H1 (cell line): ENCODE results near the gene MAP7. TPM values are rescaled to one million over a fixed set of nuclear protein-coding genes. Genes with fewer than 3 reads are reported as not detected.

Experiments used
- BCL11A ChIP-seq, 2 experiments: IDR thresholded peaks; one replicate each; pipeline ENCODE4 v1.6.1; 2011; ENCODE audit warnings: low read depth in 2 of 2, low read length in 2 of 2, mild to moderate bottlenecking in 2 of 2
- CHD7 ChIP-seq: fragments of 300-600 bp; sonication (generic); IDR thresholded peaks from 2 replicates; pipeline ENCODE4 v1.7.1; 2012; ENCODE audit warnings: low read length, moderate library complexity, mild to moderate bottlenecking, inconsistent platforms; ENCODE audit not compliant: insufficient replicate concordance
- MAFK ChIP-seq: IDR thresholded peaks from 2 replicates; pipeline ENCODE4 v1.6.1; 2012; ENCODE audit warnings: low read depth, mild to moderate bottlenecking, improper control_type of control experiment, low read length
- MAX ChIP-seq: IDR thresholded peaks from 2 replicates; pipeline ENCODE4 v1.6.1; 2012; ENCODE audit warnings: inconsistent platforms
- POU5F1 ChIP-seq: IDR thresholded peaks from 2 replicates; pipeline ENCODE4 v1.6.1; 2011; ENCODE audit warnings: low read depth, mild to moderate bottlenecking, low read length, moderate library complexity
- RAD21 ChIP-seq, 2 experiments: IDR thresholded peaks in 1 of 2; conservative IDR thresholded peaks in 1 of 2; 2 replicates each; pipeline ENCODE4 v1.6.1; 2011; ENCODE audit warnings: low read depth in 2 of 2, low read length in 2 of 2, improper control_type of control experiment in 1 of 2, inconsistent platforms in 1 of 2, mild to moderate bottlenecking in 1 of 2, moderate library complexity in 1 of 2
- SP1 ChIP-seq: IDR thresholded peaks from 2 replicates; pipeline ENCODE4 v1.6.1; 2011; ENCODE audit warnings: low read depth, low read length
- TCF12 ChIP-seq: IDR thresholded peaks from 2 replicates; pipeline ENCODE4 v1.6.1; 2011; ENCODE audit warnings: low read depth, mild to moderate bottlenecking, low read length
- polyA plus RNA-seq, 7 experiments: library from polyadenylated mRNA; depleted of rRNA in 3 of 7; stranded (reverse) in 5 of 7; unstranded in 2 of 7; fragments of >200 nt in 5 of 7; fragments of 200-250 nt in 2 of 7; gene quantifications; 1 replicate in 5 of 7; 2 replicates in 1 of 7; 4 replicates in 1 of 7; pipeline versions ENCODE4 v1.2.1 to v1.2.3, GENCODE V29; 2011 to 2013; ENCODE audit warnings: missing spikeins in 2 of 7, mixed read lengths in 2 of 7
- total RNA-seq: library from RNA; stranded (reverse); fragmentation: NEBNext Ultra II Directional; extraction: Animal tissue kit (Norgen Biotek cat#: 25700); gene quantifications from 2 replicates; pipeline ENCODE4 v1.2.1, GENCODE V29; 2021
- TF ChIP-seq, protein P1 (sequence below): IDR thresholded peaks from 2 replicates; pipeline ENCODE4 v1.6.1; 2011; ENCODE audit warnings: low read length, improper control_type of control experiment

MAP7 gene
- total and polyA plus RNA-seq, 2 of the 8 experiments (the other 6 are each of a cell fraction or from before 2014, with no cell fraction given), result 13.5 to 66.9 TPM

GRCh38 chr6:136525586-136526195 lies 24.5 kb downstream of the MAP7 start (continued):
- no peak for TF ChIP-seq CHD7
- no peak for TF ChIP-seq BCL11A (IDR thresholded peaks at IDR 0.05; ENCODE audit: low read depth in 2 of 2, low read length in 2 of 2)
- TF ChIP-seq, protein P1, sequence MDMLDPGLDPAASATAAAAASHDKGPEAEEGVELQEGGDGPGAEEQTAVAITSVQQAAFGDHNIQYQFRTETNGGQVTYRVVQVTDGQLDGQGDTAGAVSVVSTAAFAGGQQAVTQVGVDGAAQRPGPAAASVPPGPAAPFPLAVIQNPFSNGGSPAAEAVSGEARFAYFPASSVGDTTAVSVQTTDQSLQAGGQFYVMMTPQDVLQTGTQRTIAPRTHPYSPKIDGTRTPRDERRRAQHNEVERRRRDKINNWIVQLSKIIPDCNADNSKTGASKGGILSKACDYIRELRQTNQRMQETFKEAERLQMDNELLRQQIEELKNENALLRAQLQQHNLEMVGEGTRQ, result no peak
- no peak for TF ChIP-seq MAFK
- TF ChIP-seq POU5F1, result no peak
- TF ChIP-seq RAD21 (IDR thresholded peaks at IDR 0.05 in 1 of 2, conservative IDR thresholded peaks at IDR 0.05 in 1 of 2; ENCODE audit: low read depth in 2 of 2, low read length in 2 of 2), result peak in 1 of 2 experiments; percentile 16; a peak in 1 of 4 replicates
- TF ChIP-seq MAX, result no peak
- no peak for TF ChIP-seq SP1
- TF ChIP-seq TCF12, result no peak
